GM10266 (cell line): Measurements from ENCODE around the gene GRK3.
"Not testable (repeated sequence)": the region's sequence is repeated elsewhere in the genome, so short reads cannot be mapped to it uniquely, and the experiment has no call there.

Source experiments
- DNase-seq: peaks from one replicate; pipeline ENCODE4 v3.0.0; 2012; ENCODE audit errors: extremely low spot score
- TF ChIP-seq, protein P1 (sequence below): IDR thresholded peaks from 2 replicates; pipeline ENCODE4 v1.5.1; 2012; ENCODE audit warnings: mild to moderate bottlenecking, low read depth; ENCODE audit not compliant: control insufficient read depth, insufficient read depth; ENCODE audit errors: missing control alignments

GRK3 gene

DNA sequence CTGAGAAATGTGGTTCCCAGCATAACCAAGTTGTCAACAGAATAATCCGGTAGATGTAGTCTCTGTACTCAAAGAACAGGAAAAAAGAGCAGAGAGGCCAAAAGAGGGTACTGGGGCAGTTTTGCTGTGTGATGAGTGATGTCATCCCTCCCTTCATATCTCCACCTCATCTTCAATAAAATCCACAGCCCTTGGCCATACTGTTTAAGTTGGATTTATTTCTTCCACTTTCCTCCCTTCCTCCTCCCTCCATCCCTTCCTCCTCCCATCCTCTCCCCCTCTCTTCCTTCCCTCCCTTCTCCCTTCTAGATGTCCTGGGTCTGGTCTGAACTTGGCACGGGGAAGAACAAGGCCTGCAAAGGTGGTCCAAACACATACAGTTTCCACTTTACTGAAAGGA is 18.2 kb upstream of the GRK3 start:
- no peak for DNase-seq
- TF ChIP-seq, protein P1, sequence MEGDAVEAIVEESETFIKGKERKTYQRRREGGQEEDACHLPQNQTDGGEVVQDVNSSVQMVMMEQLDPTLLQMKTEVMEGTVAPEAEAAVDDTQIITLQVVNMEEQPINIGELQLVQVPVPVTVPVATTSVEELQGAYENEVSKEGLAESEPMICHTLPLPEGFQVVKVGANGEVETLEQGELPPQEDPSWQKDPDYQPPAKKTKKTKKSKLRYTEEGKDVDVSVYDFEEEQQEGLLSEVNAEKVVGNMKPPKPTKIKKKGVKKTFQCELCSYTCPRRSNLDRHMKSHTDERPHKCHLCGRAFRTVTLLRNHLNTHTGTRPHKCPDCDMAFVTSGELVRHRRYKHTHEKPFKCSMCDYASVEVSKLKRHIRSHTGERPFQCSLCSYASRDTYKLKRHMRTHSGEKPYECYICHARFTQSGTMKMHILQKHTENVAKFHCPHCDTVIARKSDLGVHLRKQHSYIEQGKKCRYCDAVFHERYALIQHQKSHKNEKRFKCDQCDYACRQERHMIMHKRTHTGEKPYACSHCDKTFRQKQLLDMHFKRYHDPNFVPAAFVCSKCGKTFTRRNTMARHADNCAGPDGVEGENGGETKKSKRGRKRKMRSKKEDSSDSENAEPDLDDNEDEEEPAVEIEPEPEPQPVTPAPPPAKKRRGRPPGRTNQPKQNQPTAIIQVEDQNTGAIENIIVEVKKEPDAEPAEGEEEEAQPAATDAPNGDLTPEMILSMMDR = no peak

DNA sequence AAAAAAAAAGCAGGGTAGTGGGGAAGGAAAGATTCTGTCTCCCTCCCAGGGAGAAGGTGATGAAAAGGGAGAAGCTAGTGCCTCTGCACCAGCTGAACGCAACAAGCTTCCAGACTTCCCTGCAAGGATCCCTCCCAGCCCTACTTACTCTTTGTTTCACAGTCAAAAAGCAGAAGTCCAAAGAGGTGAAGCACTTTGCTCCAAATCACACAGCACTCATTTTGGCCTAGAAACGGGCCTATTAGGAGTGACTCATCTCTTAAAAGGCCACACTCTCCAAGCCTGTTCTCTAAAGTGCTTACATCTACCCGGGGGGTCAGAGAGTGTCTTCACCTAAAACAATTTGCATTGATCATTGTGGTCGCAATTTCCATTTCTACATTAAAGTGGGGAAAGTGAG is 17.7 kb upstream of the GRK3 start:
- DNase-seq = no peak
- TF ChIP-seq, protein P1 = no peak

DNA sequence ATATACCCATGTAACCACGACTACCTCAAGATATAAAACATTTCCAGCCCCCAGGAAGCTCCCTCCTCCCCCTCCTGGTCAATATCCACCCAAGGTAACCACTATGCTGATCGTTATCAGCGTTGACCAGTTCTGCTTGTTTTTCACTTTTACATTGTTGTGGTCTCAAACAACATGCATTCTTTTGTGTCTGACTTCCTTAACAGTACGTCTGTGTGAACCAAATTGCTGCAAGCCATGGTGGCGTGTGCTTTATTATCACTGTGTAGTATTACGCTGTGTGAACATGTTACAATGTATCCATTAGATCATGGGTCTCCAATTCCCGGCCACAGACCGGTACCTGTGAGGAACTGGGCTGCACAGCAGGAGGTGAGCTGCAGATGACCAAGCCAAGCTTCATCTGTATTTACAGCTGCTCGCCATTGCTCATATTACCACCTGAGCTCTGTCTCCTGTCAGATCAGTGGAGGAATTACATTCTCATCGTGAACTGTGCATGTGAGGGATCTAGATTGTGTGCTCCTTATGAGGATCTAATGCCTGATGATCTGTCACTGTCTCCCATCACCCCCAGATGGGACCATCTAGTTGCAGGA is 15.5 kb upstream of the GRK3 start:
- DNase-seq = no peak
- TF ChIP-seq, protein P1 = no peak

DNA sequence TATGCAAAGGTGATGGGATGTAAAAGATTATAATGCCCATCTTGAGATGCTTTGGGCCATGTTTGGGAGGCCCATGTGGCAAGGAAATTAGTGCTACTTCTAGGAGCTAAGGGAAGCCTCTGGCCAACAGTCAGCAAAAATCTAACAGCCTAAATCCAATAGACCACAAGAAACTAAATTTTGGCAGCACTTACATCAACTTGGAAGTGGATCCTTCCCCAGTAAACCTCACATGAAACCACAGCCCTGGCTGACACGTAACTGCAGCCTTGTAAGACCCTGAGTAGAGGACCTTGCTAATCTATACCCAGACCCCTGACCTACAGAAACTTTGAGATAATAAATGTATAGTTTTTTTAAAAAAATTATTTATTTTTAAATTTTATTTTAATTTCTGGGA is 13.1 kb upstream of the GRK3 start:
- TF ChIP-seq, protein P1 = no peak
- no peak for DNase-seq

DNA sequence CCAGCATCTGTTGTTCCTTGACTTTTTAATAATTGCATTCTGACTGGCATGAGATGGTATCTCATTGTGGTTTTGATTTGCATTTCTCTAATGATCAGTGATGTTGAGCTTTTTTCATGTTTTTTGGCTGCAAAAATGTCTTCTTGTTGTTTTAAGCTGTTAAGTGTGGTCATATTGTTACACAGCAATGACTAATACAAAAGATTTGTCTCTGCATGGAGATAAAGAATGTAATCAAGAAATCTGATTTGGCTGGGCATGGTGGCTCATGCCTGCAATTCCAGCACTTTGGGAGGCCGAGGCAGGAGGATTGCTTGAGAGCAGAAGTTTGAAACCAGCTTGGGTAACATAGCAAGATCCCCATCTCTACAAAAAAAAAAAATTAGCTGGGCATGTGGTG is 12.1 kb upstream of the GRK3 start:
- DNase-seq = not testable (repeated sequence)

DNA sequence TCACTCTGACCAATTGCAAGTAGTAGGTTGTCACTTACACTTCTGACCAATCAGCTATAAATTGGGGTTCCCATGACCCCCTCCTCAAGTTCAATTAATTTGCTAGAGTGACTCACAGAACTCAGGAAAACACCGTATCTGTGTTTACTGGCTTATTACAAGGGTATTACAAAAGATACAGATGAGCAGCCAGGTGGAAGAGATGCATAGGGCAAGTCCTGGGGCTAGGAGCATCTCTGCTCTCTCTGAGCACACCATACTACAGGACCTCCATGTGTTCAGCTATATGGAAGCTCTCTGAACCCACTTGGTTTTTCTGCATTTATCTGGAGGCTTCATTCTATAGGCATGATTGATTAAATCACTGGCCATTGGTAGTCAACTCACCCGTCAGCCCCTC is 11.3 kb upstream of the GRK3 start:
- DNase-seq = no peak
- TF ChIP-seq, protein P1 = no peak

DNA sequence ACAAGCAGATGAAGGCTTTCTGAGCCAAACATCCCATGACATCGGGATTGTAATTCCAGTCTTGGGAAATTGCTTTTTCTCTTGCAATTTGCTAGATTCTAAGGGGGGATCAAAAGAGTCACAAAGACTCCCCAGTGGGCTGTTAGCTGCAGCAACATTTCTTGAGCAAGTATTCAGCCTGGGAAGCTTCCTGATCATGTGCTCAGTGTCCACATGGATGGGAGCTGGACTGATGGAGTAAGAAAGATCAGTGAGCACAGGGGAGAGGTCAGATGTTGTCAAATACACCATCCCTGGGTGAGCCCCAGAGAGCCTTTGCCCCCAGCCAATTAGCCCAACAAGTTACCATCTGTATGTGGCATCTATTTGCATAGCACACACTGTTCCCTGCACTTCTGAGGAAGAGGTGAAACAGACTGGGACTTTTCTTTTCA is 10.2 kb upstream of the GRK3 start:
- TF ChIP-seq, protein P1 = no peak
- DNase-seq = no peak

DNA sequence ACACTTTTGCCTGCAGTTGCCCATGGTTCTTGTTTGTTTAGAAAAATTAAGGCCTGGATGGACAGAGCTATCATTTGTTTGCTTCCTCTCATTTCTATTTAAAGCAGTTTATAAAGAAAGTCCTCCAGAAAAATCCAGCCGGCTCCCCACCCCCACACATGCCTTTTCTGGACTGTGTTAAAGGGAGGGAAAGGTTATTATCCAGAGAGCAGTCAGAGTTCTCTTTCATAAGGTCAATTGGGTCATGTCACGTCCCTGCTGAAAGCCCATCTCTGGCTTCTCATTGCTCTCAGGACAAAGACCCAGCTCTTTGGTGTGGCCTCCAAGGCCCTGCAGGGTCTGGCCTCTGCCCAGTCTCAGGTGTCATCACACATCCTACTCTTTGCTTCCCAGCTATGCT is 9.8 kb upstream of the GRK3 start:
- DNase-seq = no peak
- TF ChIP-seq, protein P1 = no peak
